Transverse colon (tissue), 4 donors: ENCODE measurements around the gene AZU1.

Experiments used
- POLR2A ChIP-seq: fragments of 450-650 bp; IDR thresholded peaks from one replicate; pipeline ENCODE4 v1.6.1; 2016; ENCODE audit warnings: antibody characterized with exemption, mild to moderate bottlenecking, moderate library complexity
- POLR2AphosphoS5 ChIP-seq, 3 donors: sonication (generic); formaldehyde crosslinking; IDR thresholded peaks; one replicate each; pipeline ENCODE4 v1.6.1; 2016; ENCODE audit warnings: antibody characterized with exemption in 3 of 3
- TF ChIP-seq, protein P1 (sequence below), 5 experiments: fragments of 200-600 bp in 3 of 5; fragments of 450-650 bp in 2 of 5; sonication (generic) in 3 of 5; IDR thresholded peaks; 1 replicate in 2 of 5; 2 replicates in 3 of 5; pipeline ENCODE4 v1.5.1; 2016 to 2017; ENCODE audit warnings: antibody characterized with exemption in 5 of 5, inconsistent platforms in 3 of 5, mild to moderate bottlenecking in 2 of 5, moderate library complexity in 1 of 5

DNA sequence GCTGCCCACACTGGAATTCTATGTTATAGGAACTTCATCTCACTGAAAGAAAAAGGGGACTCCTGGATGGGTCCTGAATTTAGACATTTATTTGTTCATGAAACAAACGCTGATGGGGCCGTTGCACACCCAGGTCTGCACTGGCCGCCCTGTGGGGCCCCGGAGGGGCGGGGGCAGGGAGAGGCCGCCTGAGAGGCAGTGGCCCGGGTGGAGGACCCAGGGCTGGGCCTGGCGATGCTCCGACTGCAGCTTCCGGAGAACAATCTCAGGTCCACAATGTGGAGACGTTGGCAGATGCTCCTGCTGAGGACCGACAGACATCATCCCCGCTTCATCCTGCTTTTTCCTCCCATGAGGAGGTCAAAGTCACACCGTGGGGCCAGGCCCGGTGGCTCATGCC, 46.7 kb upstream of the AZU1 start:
- no peak for TF ChIP-seq POLR2A
- TF ChIP-seq, protein P1, sequence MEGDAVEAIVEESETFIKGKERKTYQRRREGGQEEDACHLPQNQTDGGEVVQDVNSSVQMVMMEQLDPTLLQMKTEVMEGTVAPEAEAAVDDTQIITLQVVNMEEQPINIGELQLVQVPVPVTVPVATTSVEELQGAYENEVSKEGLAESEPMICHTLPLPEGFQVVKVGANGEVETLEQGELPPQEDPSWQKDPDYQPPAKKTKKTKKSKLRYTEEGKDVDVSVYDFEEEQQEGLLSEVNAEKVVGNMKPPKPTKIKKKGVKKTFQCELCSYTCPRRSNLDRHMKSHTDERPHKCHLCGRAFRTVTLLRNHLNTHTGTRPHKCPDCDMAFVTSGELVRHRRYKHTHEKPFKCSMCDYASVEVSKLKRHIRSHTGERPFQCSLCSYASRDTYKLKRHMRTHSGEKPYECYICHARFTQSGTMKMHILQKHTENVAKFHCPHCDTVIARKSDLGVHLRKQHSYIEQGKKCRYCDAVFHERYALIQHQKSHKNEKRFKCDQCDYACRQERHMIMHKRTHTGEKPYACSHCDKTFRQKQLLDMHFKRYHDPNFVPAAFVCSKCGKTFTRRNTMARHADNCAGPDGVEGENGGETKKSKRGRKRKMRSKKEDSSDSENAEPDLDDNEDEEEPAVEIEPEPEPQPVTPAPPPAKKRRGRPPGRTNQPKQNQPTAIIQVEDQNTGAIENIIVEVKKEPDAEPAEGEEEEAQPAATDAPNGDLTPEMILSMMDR (IDR thresholded peaks at IDR 0.05), result no peak
- no peak for TF ChIP-seq POLR2AphosphoS5 (IDR thresholded peaks at IDR 0.05)
